Measurements from ENCODE around the gene KAZN.

The KAZN gene

GRCh38 chr1:14679027-14679688 is 80.7 kb downstream of the KAZN start:
- DNase-seq (ENCODE audit: low read depth), result no peak
- H3K4me3 ChIP-seq (ENCODE audit: control insufficient read depth, low read depth, low read length), result no peak overlapping the region
- no peak for TF ChIP-seq CTCF (conservative IDR thresholded peaks at IDR 0.05; ENCODE audit: control insufficient read depth, insufficient read depth, low read depth, low read length)

- H3K4me3 ChIP-seq (ENCODE audit: control insufficient read depth, low read depth, low read length), result no peak overlapping the region
- no peak for DNase-seq (ENCODE audit: low read depth)
- no peak for TF ChIP-seq CTCF (conservative IDR thresholded peaks at IDR 0.05; ENCODE audit: control insufficient read depth, insufficient read depth, low read depth, low read length)
These were observed 82.7 kb downstream of the KAZN start for GRCh38 chr1:14681182-14681581.

- no peak for DNase-seq (ENCODE audit: low read depth)
- no peak for TF ChIP-seq CTCF (conservative IDR thresholded peaks at IDR 0.05; ENCODE audit: control insufficient read depth, insufficient read depth, low read depth, low read length)
- no peak overlapping the region for H3K4me3 ChIP-seq (ENCODE audit: control insufficient read depth, low read depth, low read length)
These were observed 84.6 kb downstream of the KAZN start for GRCh38 chr1:14682941-14683621.

- no peak overlapping the region for H3K4me3 ChIP-seq (ENCODE audit: control insufficient read depth, low read depth, low read length)
- TF ChIP-seq CTCF (conservative IDR thresholded peaks at IDR 0.05; ENCODE audit: control insufficient read depth, insufficient read depth, low read depth, low read length), result no peak
- no peak for DNase-seq (ENCODE audit: low read depth)
These were observed 86.6 kb downstream of the KAZN start for GRCh38 chr1:14685078-14685477.

- DNase-seq (ENCODE audit: low read depth), result no peak
- H3K4me3 ChIP-seq (ENCODE audit: control insufficient read depth, low read depth, low read length), result no peak overlapping the region
- TF ChIP-seq CTCF (conservative IDR thresholded peaks at IDR 0.05; ENCODE audit: control insufficient read depth, insufficient read depth, low read depth, low read length), result no peak
These were observed 88.2 kb downstream of the KAZN start for GRCh38 chr1:14686701-14687100.

- no peak for TF ChIP-seq CTCF (conservative IDR thresholded peaks at IDR 0.05; ENCODE audit: control insufficient read depth, insufficient read depth, low read depth, low read length)
- no peak overlapping the region for H3K4me3 ChIP-seq (ENCODE audit: control insufficient read depth, low read depth, low read length)
- DNase-seq (ENCODE audit: low read depth), result no peak
These were observed 88.7 kb downstream of the KAZN start for GRCh38 chr1:14687147-14687546.

All from fibroblast of mammary gland (primary cell).